Vagina (tissue), 2 donors: ENCODE results near the gene DPP3. TPM values are rescaled to one million over a fixed set of nuclear protein-coding genes. Genes with fewer than 3 reads are reported as not detected.

Experiments used
- DNase-seq, 2 donors: peaks; one replicate each; pipeline ENCODE4 v3.0.0-alpha.2; 2017; ENCODE audit errors: extremely low spot score in 2 of 2
- H3K27ac ChIP-seq: fragments of 200-600 bp; sonication (generic); one replicate; pipeline ENCODE4 v1.5.1; 2019
- H3K27me3 ChIP-seq: fragments of 200-600 bp; sonication (generic); one replicate; pipeline ENCODE4 v1.5.1; 2019
- H3K36me3 ChIP-seq, 2 donors: fragments of 200-600 bp; sonication (generic); one replicate each; pipeline ENCODE4 v1.5.1; 2017 to 2019
- H3K4me1 ChIP-seq: fragments of 200-600 bp; sonication (generic); one replicate; pipeline ENCODE4 v1.5.1; 2019
- H3K4me3 ChIP-seq, 2 donors: fragments of 200-600 bp; sonication (generic); 1 replicate in 1 of 2; 2 replicates in 1 of 2; pipeline ENCODE4 v1.5.1; 2016 to 2019
- H3K9me3 ChIP-seq: fragments of 200-600 bp; sonication (generic); one replicate; pipeline ENCODE4 v1.5.1; 2019
- CTCF ChIP-seq, 3 experiments: fragments of 450-650 bp in 2 of 3; fragments of 200-600 bp in 1 of 3; sonication (generic) in 1 of 3; IDR thresholded peaks; one replicate each; pipeline ENCODE4 v1.5.1; 2017 to 2019; ENCODE audit warnings: antibody characterized with exemption in 3 of 3, mild to moderate bottlenecking in 2 of 3, moderate library complexity in 2 of 3
- POLR2A ChIP-seq, 2 donors: fragments of 450-650 bp; IDR thresholded peaks; one replicate each; pipeline ENCODE4 v1.6.1; 2017; ENCODE audit warnings: antibody characterized with exemption in 2 of 2, mild to moderate bottlenecking in 2 of 2, moderate library complexity in 2 of 2
- POLR2AphosphoS5 ChIP-seq, 2 donors: sonication (generic); formaldehyde crosslinking; IDR thresholded peaks; one replicate each; pipeline ENCODE4 v1.9.0; 2017; ENCODE audit warnings: antibody characterized with exemption in 2 of 2, mild to moderate bottlenecking in 2 of 2, low read depth in 1 of 2; ENCODE audit not compliant: insufficient read depth in 1 of 2
- intact Hi-C: fragments of 100-400 bp; cut with DNase I; formaldehyde crosslinking; loops from one replicate; pipeline ENCODE4 v1.15.1; 2023
- total RNA-seq: library from RNA; depleted of rRNA; stranded (reverse); fragments of >200 nt; gene quantifications from one replicate; pipeline ENCODE4 v1.2.3, GENCODE V29; 2016

The DPP3 gene
- total RNA-seq, 1 donor from 2014 or later = 10.8 TPM

GRCh38 chr11:66448523-66448922 is 31.7 kb upstream of the DPP3 start:
- intact Hi-C loops = no loop called here
- TF ChIP-seq POLR2A (IDR thresholded peaks at IDR 0.05) = no peak
- TF ChIP-seq CTCF (IDR thresholded peaks at IDR 0.05) = no peak
- TF ChIP-seq POLR2AphosphoS5 (IDR thresholded peaks at IDR 0.05; ENCODE audit: insufficient read depth in 1 of 2, low read depth in 1 of 2) = no peak
- Histone ChIP-seq H3K9me3 (no peaks in the 10 kb centered on the region), H3K27me3 (no peaks in the 10 kb centered on the region), H3K27ac (no peak overlapping the region), H3K36me3 (no peaks in the 10 kb centered on the region), H3K4me1 (no peaks in the 10 kb centered on the region), H3K4me3 (no peak overlapping the region)
- no peak for DNase-seq

- intact Hi-C loops = loop anchor here (10.0 kb wide), 1 partner anchor 84 kb away; no protein-coding TSS in a partner anchor
- no peak for DNase-seq
- no peak overlapping the region for H3K4me3 ChIP-seq
- no peaks in the 10 kb centered on the region for H3K36me3 ChIP-seq
- no peaks in the 10 kb centered on the region for H3K9me3 ChIP-seq
- no peak overlapping the region for H3K27ac ChIP-seq
- H3K4me1 ChIP-seq = no peaks in the 10 kb centered on the region
- H3K27me3 ChIP-seq = no peaks in the 10 kb centered on the region
- TF ChIP-seq POLR2AphosphoS5 (IDR thresholded peaks at IDR 0.05; ENCODE audit: insufficient read depth in 1 of 2, low read depth in 1 of 2) (no peak), CTCF (IDR thresholded peaks at IDR 0.05) (no peak), POLR2A (IDR thresholded peaks at IDR 0.05) (no peak)
Observed at GRCh38 chr11:66450560-66450959, 29.7 kb upstream of the DPP3 start.

GRCh38 chr11:66451663-66452062 is 28.6 kb upstream of the DPP3 start:
- Histone ChIP-seq H3K9me3 (no peaks in the 10 kb centered on the region), H3K36me3 (no peaks in the 10 kb centered on the region), H3K4me1 (no peaks in the 10 kb centered on the region), H3K4me3 (no peak overlapping the region), H3K27ac (no peak overlapping the region), H3K27me3 (no peaks in the 10 kb centered on the region)
- no peak for TF ChIP-seq POLR2A (IDR thresholded peaks at IDR 0.05)
- TF ChIP-seq POLR2AphosphoS5 (IDR thresholded peaks at IDR 0.05; ENCODE audit: insufficient read depth in 1 of 2, low read depth in 1 of 2) = no peak
- TF ChIP-seq CTCF (IDR thresholded peaks at IDR 0.05) = no peak
- DNase-seq = no peak
- intact Hi-C loops = loop anchor here (10.0 kb wide), 1 partner anchor 83 kb away; no protein-coding TSS in a partner anchor

- DNase-seq = no peak
- H3K36me3 ChIP-seq = no peaks in the 10 kb centered on the region
- no peaks in the 10 kb centered on the region for H3K4me1 ChIP-seq
- no peaks in the 10 kb centered on the region for H3K9me3 ChIP-seq
- no peaks in the 10 kb centered on the region for H3K27me3 ChIP-seq
- H3K27ac ChIP-seq = no peak overlapping the region
- intact Hi-C loops = loop anchor here (10.0 kb wide), 1 partner anchor 81 kb away; no protein-coding TSS in a partner anchor
- H3K4me3 ChIP-seq = no peak overlapping the region
- TF ChIP-seq CTCF (IDR thresholded peaks at IDR 0.05) = no peak
- no peak for TF ChIP-seq POLR2A (IDR thresholded peaks at IDR 0.05)
- no peak for TF ChIP-seq POLR2AphosphoS5 (IDR thresholded peaks at IDR 0.05; ENCODE audit: insufficient read depth in 1 of 2, low read depth in 1 of 2)
Observed at GRCh38 chr11:66454247-66454646, 26.0 kb upstream of the DPP3 start.

GRCh38 chr11:66454828-66455227 is 25.4 kb upstream of the DPP3 start:
- Histone ChIP-seq H3K36me3 (no peaks in the 10 kb centered on the region), H3K4me3 (no peak overlapping the region), H3K27me3 (no peaks in the 10 kb centered on the region), H3K4me1 (no peaks in the 10 kb centered on the region), H3K9me3 (no peaks in the 10 kb centered on the region), H3K27ac (no peak overlapping the region)
- no peak for DNase-seq
- intact Hi-C loops = loop anchor here (10.0 kb wide), 1 partner anchor 80 kb away; no protein-coding TSS in a partner anchor
- no peak for TF ChIP-seq CTCF (IDR thresholded peaks at IDR 0.05)
